Right lung (tissue), 5 donors: Measurements from ENCODE around the gene MARVELD1. TPM values are rescaled to one million over a fixed set of nuclear protein-coding genes. Genes with fewer than 3 reads are reported as not detected.
"Not testable (repeated sequence)": the region's sequence is repeated elsewhere in the genome, so short reads cannot be mapped to it uniquely, and the experiment has no call there.

Source experiments
- DNase-seq, 2 donors: peaks; one replicate each; pipeline ENCODE4 v3.0.0-alpha.2; 2013
- polyA plus RNA-seq, 5 donors: library from polyadenylated mRNA; unstranded; fragments of 120-200 nt; gene quantifications; one replicate each; pipeline versions ENCODE4 v1.2.1 to v1.2.3, GENCODE V29; 2013; ENCODE audit warnings: inconsistent platforms in 1 of 5, low replicate concordance in 1 of 5; ENCODE audit not compliant: insufficient read length in 5 of 5, insufficient read depth in 1 of 5

MARVELD1 gene
- polyA plus RNA-seq, 5 donors = 45.3 to 64.3 (median 58.7) TPM

DNA sequence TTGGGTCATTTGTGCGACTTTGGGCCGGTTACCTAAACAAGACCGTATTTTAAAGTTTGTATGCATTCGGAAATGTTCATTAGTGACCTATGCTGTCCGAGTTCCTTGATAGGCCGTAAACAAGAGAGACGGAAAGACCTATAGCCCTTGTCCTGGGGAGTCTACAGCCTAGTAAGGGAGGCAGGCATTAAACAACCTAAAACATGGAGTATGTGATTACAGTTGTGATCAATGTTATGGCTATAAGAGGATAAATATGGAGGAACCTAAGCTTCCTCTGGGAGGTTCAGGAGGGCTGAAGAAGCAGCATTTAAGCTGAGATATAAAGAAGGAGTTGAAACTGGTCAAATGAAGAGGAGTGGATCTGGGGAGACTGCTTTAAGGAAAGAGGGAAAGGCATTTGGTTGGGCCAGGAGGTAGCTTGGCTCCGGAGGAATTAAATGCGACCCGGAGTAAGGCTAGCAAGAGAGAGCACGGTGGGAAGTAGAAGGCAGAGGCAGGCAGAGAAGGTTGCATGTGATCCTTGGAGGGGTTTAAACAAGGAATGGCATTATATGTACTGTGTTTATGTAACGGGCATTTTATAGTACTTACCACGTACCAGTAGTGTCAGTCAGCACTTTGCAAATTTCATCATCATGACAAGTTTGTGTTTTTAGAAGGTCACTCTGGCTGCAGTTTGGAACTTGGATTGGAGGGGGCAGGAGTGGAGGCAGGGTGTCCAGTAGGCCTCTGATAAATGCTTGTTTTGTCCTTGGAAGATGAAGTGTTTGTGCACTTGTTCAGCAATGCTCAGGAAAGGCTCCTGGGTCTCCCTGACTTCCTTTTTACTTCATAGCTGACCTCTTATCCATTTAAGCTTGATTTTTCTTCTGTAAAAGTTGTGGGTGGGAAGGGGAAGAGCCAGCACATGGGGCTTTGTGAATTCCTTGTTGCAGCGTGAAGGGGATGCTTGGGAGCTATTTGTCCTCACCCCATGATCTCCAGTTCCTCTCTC, 25.4 kb upstream of the MARVELD1 start:
- peak; percentile 11 to 33 for DNase-seq

DNA sequence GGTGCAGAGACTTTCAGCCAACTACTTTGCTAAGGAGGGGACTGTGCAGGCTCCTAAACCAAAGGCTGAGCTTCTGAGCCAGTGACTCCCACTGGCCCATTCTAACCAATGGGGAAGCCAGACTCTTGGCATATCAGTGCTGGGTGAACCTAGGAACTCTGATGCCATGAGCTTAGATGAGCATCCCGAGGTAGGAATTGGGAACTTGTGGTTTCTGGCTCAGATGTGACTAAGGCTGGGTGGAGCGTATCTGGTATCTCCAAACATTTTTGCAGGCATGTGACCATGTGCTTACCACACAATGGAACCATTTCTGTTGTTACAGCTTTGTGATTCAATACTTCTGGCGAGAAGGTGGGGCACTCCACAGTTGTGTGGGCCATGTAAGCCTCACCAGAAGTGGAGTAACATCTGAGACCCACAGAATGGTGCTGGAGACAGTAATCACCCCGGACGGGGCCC, 23.9 kb upstream of the MARVELD1 start:
- DNase-seq = no peak

DNA sequence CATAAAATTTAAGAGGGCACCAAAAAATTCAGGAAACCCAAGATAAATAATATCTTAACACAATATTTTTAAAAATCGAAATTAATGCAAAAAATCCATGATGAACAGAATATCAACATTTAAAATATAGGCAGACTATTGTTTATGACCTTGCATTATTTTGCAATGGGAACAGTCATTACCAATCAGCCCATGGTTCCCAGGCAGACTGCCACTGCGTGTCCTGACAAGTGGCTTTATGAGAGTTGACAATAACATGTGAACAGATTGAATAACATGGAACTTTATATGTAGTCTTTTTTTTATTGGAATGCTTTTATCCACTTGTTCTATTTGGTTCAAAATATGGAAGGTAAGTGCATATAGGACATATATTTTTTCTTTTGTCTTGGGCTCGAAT, 23.4 kb upstream of the MARVELD1 start:
- DNase-seq = no peak

DNA sequence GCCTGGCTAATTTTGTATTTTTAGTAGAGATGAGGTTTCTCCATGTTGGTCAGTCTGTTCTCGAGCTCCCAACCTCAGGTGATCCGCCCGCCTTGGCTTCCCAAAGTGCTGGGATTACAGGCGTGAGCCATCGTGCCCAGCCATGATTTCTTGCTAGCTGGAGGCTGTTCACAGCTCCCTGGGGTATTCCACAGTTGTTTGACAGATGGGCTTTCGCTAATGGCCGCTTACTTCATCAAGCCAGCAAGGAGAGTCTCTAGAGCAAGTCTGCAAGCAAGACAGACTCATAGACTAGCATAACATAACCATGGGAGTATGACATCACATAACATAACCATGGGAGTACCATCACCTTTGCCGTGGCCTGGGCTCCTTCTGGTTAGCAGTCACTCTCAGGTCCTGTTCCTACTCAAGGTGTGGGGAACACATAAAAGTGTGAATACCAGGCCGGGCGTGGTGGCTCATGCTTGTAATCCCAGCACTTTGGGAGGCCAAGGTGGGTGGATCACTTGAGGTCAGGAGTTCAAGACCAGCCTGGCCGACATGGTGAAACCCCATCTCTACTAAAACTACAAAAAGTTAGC, 15.4 kb upstream of the MARVELD1 start:
- not testable (repeated sequence) for DNase-seq

DNA sequence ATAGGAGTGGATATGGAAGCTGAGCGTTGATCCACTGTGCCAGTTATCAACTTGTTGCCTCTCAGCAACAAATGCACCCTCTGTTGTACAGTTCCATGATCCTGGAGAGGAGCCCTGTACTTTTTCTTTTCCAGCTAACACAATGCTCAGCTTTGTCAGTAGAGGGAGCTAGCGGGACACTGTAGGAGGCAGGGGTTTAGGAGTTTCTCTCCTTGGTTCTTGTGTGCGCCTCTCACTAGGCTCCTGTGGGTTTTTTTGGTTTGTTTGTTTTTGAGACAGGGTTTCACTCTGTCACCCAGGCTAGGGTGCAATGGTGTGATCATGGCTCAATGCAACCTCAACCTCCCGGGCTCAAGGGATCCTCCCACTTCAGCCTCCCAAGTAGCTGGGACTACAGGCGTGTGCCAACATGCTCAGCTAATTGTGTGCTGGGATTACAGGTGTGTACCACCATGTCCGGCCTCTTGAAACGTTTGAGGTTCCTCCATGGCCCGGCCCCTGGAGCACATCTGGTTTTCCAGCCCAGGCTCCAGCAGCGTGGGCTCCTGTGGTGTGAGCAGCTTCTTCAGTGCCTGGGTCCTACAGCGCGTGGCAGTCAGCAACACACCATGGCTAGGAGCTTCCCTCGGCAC, 12.0 kb upstream of the MARVELD1 start:
- peak in 1 of 2 donors; percentile 59 for DNase-seq

DNA sequence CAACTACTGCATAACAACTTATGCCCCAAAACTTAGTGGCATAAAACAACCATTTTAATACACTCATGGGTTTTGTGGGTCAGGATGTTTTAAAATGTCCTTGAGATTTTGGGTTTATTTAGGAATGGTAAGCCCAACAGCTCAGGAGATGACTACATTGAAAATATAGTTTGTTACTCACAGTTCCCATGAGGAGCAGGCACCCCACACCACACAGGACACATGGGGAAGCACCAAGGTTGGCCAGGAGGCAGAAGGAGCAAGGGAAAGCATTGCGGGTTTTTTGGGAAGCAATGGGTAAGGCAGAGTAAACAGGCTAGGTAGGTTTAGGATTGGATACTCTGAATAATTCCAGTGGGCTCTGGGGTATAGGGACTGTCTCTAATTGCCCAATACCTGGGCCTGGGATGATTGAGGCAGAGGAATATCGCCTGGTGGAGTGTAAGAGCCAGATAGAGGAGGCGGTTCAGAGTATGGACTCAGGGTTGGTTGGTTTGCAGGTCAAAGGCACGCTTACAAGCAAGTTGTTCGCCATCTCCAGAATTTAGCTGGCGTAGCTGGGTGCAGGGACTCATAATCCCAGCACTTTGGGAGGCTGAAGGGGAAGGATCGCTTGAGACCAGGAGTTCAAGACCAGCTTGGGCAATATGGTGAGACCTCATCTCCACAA, 10.0 kb upstream of the MARVELD1 start:
- no peak for DNase-seq

DNA sequence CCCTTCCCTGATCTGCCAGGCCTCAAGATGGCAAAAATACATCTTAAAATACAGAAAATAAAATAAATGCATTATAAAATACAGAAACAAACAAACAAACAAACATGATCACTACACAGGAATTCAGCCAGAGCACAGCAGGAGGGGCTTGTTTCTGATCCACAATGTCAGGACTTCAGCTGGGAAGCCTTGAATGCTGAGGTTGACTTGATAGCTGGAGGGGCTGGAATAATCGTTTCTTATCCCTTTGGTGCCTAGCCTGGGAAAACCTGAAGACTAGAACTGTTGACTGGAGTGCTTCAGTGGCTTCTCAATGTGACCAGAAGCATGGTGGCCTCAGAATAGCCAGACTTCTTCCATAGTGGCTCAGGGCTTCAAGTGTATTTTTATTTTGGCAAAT, 9.2 kb upstream of the MARVELD1 start:
- DNase-seq = no peak

DNA sequence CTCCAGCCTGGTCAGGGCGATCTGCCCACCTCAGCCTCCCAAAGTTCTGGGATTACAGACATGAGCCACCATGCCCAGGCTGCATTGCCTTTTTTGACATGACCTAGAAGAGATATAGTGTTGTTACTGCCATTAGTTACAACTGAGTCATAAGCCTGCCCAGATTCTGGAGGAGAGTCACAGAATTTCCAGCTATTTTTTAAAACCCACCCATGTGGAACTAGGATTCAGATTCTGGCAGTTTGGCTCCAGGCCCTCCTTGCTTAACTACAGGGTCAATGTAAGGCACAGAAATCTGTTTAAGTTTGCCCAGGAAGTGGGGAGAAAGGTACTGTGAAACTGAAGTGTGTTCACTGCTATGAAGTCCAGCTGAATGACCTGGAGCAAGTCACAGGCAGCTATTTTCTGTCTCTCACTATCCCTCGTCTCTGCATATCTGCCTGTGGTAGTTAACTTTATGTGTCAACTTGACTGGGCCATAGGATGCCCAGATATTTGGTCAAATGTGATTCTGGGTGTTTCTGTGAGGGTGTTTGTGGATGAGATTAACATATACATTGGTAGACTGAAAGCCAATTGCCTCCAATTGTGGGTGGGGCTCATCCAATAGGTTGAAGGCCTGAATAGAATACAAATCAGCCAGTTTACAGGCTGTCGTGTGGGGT, 8.4 kb upstream of the MARVELD1 start:
- DNase-seq = no peak

DNA sequence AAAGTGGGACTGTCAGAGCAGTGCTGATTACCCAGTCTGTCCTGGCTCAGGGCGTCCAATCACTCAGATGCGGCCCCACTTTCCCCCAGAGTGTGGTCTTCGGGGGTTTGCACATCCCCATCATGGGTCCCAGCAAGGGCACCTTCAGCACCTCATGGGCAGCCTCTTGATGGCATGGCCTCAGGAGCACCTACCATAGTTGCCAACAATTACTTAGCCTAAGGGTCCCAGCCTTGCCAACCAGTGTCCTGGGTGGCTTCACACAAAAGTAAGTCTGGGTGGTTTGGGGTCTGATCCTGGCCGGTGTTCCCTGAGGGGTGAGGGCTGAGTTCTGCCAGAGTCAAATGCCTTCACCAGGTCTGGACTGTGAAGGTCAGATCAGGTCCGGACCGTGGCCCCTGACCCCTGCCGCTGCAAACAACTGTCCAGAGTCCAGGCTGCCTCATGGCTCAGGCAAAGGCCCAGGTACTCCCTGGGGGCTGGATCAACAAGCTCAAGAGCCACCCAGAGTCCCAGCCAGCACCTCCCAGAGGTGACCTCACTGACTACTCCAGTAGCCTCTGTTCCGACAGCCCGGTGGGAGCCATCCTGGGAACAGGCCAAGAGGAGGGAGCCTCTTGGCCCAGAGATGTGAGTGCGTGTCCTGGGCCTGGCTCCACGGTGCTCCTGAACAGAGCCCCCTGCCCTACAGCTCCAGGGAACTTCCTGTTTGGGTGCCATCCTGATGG, 6.2 kb upstream of the MARVELD1 start:
- DNase-seq = no peak

DNA sequence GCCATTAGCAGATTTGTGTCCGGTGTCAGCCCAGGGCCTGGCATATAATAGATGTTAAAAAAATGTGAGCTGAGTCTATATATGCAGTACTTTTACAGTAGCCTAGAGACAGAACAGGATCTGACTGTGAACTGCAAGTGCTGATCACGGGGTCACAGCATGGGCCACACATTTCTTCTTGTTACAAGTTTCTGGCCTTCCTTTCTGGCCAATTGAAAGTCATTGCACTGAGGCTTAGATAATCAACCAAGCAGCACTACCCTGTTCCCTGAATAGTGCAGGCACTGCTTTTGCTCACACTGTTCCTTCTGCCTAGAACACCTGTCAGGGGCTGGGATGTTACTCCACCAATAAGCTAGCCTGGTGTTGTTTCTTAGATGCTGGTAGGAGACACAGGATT, 5.4 kb upstream of the MARVELD1 start:
- no peak for DNase-seq

DNA sequence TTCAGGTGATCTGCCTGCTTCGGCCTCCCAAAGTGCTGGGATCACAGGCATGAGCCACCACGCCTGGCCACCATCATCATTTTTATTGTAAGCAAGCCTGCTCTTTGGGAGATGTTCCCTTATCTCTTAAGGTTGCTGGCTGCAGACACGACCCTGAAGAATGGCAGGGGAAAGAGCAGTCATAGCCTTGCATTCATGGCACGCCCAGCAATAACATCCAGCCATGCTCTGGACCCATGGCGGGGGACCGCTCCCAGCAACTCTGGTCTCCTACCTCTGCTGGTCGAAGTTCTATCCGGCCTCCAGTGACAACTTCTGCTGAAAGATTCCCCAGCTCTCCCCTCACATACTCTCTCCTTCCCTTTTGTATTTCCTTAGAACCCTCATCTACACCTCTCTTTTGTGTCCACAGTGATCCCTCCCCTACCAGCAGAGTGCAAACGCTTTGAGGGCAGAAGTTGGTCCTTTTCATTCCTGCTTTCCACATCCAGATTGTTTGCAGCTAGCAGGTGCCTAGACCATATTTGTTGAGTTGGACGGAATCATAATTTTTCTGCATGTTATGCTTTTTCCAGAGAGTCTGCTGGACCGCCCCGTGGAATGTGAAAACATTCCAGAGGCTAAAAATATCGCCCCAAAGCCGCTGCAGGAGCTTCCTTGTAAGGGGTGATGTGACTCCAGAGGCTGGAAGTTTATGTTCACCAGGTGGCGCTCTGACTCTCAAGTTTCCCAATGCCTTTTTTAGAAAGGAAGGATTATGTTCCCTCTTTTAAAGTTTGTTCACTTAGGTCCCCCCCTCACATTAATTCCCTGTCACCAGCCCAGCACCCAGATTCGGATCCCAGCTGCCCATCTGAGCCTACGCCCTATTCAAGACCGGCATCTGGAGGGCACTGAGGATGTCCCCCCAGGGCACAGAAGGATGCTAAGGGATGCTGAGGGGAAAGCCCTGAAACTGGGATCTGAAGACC, 4.3 kb upstream of the MARVELD1 start:
- DNase-seq = no peak

DNA sequence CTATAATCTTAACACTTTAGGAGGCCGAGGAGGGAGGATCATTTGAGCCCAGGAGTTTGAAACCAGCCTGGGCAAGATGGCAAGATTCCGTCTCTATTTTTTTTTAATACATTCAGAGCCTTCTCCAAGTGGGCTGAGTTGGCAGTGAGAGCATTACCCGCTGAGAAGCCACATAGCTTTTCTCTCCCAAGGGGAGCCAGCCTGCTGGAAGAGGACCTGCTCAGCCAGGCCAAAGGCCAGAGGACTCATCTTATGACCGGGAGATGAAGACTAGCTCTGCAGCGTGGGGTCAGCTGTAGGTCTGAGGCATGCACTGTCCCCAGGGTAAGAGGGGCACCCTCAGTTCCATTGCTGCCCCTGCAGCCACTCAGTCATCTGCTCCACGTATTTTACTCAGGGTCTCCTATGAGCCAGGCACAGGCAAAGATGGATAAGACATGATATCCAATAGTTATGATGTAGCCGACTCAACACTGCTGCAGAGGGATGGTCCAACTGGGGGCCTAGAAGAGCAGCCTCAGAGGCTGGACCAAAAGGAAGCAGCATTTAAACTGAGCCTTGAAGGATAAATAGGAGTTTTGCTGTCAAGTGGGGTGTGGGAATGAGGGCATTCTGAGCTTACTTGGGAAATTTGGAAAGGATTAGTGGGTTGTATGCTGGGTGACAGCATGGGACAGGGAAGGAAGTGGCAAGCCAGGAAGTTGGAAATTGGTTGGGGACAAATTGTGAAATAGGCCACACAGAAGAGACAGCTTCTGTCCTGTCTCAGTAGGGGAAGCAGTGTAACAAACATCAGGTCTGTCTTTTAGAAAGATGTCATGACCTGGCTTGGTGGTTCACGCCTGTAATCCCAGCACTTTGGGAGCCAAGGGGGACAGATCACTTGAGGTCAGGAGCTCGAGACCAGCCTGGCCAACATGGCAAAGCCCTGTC, 1.6 kb upstream of the MARVELD1 start:
- DNase-seq = no peak

DNA sequence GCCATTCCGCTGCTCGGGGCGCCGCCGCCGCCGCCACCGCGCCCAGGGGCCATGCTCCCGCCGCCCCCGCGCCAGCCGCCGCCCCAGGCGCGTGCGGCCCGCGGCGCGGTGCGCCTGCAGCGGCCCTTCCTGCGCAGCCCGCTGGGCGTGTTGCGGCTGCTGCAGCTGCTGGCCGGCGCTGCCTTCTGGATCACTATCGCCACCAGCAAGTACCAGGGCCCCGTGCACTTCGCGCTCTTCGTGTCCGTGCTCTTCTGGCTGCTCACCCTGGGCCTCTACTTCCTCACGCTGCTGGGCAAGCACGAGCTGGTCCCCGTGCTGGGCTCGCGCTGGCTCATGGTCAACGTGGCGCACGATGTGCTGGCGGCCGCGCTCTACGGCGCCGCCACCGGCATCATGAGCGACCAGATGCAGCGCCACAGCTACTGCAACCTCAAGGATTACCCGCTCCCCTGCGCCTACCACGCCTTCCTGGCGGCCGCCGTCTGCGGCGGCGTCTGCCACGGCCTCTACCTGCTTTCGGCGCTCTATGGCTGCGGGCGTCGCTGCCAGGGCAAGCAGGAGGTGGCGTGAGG, 383 bp downstream of the MARVELD1 start:
- DNase-seq = peak; percentile 82 to 85

DNA sequence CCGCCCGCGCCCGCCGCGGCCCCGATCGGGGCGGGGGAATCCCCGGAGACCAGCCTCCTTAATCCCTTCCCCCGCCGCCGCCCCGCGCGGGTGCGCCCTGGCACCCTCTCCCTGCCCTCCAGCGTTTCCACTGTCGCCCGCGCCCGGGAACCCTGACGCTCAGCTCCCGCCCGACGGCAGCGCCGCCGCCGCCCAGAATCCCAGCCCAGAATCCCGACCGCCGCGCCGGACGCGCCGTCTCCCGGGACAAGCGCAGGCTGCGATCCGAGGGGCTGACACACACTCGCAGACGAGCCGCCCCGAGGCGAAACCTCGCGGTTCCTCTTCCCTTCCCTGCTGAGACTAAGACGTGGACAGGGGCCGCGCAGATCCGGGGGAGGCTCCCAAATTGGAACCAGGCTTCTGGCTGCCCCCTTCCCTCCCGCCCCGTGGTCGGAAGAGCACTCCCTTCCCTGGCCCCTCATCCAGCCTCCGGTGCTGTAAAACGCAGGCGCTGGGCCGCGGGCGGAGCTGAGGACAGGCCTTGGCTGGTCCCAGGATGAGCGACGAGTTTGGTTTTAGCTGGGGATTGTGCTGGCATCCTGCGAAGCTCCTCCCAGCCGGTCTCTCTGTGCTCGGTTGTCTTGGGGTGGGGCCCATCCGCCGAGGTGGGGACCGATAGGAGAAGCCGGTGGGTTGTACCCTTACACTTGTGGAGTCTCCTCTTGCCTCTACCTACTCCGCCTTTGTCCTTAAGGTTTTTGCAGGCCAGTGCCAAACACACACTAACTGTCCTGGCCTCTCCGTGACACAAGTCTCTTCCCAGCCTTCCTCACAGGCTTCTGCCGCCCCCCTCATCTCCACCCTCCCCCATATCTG, 1.1 kb downstream of the MARVELD1 start:
- peak; percentile 60 to 64 for DNase-seq

DNA sequence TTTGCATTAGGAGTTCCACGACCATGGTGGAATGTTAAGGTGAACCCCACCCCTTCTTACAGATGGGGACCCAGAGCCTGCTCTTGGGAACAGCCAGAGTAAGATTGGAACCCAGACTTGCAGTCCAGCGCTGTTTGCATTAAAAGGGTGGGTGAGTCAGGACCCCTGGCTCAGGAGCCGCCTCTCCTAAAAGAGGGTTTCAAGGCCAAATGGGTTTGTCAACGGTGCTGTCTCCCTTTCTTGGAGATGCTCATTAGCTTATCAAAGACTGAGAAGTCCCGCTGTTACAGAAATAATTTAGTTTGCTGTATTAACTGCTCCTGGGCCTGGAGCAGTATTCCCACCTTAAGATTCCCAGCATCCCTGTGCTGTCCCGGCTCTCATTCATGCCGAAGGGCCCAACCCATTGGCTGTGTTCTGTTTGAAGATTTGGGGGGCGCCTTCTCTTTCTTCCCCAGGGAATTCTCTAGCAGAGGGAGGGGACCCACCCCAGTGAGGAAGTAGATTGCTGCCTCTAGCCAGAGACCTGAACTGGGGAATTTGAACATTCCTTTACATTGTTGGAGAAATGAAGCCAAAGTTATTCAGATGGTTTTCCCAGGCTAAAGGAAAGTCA, 1.8 kb downstream of the MARVELD1 start:
- no peak for DNase-seq

DNA sequence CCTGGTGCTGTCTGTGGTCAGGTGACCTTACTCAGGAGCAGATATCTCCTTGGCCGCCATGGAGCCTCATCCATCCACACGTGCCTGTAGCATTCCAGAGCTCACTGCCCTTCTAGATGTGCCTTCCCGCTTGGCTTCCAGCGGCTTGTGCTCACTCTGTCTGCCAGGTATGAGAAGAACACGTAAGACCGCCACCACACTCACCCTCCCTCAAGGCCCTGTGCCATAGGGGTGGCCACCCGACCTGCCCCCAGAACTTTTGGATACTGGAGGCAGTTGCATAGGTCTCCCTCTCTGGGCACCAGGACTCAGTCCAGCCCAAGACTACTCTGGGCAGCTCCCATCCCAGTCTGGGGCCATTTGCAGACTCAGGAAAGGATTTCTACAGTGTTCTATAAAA, 4.1 kb downstream of the MARVELD1 start:
- DNase-seq = no peak
